AG10803 (cell line): Measurements from ENCODE around the gene CD86.
A peak's percentile ranks its signal among the peaks of the same experiment; 100 is the strongest.

Experiments used
- DNase-seq: peaks from one replicate; pipeline ENCODE4 v3.0.0; 2010; ENCODE audit warnings: low read depth
- H3K4me3 ChIP-seq: 2 replicates; pipeline ENCODE4 v1.5.1; 2011; ENCODE audit warnings: mild to moderate bottlenecking, low read length, control low read depth
- TF ChIP-seq, protein P1 (sequence below): conservative IDR thresholded peaks from 2 replicates; pipeline ENCODE4 v1.5.1; 2011; ENCODE audit warnings: mild to moderate bottlenecking, low read length, control low read depth, inconsistent platforms

Gene CD86

DNA sequence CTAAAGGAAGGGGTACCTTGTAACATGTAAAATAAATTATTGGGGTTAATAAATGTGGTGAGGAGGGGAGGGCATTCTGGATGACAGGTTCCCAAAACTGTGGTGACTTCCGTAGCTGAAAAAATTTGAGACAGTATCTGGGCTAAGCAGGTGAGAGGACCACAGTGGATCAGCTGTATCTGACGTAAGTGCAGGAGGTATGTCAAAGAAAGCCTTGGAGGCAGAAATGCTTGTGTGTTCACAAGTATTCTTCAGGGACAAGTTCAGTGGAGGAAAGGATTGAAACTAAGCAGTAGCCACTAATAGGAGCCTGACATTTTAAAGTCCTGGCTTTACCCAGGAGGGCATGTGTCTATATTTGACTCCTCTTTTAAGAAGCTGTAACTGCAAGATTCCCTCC is 52.0 kb downstream of the CD86 start:
- H3K4me3 ChIP-seq, result no peak overlapping the region
- TF ChIP-seq, protein P1, sequence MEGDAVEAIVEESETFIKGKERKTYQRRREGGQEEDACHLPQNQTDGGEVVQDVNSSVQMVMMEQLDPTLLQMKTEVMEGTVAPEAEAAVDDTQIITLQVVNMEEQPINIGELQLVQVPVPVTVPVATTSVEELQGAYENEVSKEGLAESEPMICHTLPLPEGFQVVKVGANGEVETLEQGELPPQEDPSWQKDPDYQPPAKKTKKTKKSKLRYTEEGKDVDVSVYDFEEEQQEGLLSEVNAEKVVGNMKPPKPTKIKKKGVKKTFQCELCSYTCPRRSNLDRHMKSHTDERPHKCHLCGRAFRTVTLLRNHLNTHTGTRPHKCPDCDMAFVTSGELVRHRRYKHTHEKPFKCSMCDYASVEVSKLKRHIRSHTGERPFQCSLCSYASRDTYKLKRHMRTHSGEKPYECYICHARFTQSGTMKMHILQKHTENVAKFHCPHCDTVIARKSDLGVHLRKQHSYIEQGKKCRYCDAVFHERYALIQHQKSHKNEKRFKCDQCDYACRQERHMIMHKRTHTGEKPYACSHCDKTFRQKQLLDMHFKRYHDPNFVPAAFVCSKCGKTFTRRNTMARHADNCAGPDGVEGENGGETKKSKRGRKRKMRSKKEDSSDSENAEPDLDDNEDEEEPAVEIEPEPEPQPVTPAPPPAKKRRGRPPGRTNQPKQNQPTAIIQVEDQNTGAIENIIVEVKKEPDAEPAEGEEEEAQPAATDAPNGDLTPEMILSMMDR, result no peak
- DNase-seq, result no peak

DNA sequence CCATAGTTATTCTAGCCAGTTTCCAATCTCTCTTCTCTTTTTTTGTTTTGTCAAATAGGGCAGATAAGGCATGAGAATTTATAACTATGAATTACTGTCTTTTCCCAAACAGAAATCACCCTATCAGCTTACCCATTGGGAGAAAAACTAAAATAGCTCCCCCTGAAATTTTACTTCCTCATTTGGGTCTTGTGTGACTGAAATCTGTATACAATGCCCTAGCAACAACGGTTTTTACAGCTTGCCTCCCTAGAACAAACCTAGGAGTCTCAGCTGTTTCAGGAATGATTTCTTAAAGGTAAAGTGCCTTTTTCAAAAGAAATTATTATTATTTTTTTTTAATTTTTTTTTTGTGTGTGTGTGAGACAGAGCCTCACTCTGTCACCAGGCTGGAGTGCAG is 56.8 kb downstream of the CD86 start:
- no peak for DNase-seq
- no peak overlapping the region for H3K4me3 ChIP-seq
- TF ChIP-seq, protein P1, result no peak

DNA sequence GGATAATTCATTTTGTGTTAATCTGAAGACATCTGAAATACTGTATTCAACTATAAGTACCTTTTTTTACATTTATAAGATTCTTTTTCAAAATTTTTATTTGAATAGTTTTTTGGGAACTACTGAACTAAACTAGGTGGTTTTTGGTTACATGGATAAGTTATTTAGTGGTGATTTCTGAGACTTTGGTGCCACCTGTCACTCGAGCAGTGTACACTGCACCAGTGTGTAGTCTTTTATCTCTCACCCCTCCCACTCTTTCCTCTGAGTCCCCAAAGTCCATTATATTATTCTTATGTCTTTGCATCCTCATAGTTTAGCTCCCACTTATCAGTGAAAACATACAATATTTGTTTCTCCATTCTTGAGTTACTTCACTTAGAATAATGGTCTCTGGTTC is 57.6 kb downstream of the CD86 start:
- DNase-seq, result no peak
- TF ChIP-seq, protein P1, result 0 out of 2 replicates have a peak, but pooled peaks have one; percentile 3
- no peak overlapping the region for H3K4me3 ChIP-seq

DNA sequence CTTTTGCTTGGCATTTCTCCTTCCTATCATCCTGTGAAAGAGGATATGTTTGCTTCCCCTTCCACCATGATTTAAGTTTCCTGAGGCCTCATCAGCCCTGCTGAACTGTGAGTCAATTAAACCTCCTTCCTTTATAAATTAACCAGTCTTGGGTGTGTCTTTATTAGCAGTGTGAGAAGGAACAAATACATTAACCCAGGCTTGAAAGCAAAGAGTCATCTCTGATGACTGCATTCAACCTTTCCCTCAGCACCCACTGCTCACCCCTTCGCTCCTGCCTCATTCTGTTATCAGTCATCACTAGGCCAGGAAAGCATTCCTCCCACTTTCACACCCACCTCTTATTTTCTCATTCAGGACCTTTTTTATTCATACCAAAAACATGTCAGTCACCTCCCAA is 68.7 kb downstream of the CD86 start:
- H3K4me3 ChIP-seq, result no peak overlapping the region
- DNase-seq, result no peak
- TF ChIP-seq, protein P1, result no peak

DNA sequence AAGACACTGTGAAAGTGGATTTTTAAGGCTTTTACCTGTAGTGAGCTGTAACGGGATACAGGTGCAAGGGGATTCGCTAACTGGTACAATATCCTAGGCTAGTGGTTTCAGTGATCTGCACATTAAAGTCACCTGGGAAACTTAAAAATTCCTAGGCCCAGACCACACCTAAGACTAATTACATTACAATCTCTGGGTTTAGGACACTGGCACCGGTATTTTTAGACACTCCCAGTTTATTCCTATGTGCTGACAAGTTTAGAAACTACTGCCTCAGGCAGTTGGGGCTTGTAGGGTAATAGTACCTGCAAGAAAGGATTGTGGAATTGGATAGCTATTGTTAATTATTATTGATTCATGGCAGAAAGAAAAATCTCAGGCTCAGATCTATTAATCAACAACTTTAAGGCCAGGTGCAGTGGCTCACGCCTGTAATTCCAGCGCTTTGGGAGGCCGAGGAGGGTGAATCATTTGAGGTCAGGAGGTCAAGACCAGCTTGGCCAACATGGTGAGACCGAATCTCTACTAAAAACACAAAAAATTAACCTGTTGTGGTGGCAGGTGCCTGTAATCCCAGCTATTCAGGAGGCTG is 77.9 kb downstream of the CD86 start:
- TF ChIP-seq, protein P1, result no peak
- no peak for DNase-seq
- H3K4me3 ChIP-seq, result no peak overlapping the region

DNA sequence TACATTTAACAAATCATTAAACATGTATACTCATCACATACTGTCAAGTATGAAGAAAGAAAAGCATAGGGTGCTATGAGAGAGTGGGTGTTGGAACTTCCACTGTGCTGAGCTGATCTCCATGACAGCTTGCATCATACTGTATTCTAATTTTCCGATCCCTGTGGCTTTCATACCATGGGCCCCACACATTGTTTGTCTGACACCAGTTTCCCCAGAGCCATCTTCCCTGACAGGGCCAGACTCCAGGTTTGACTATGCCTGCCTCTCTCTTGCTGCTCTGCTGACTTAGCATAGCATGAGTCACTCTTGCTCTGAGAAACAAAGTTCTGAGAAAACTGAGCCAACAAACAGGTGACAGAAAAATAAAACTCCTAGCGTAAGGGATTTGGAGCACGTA is 91.3 kb downstream of the CD86 start:
- TF ChIP-seq, protein P1, result no peak
- DNase-seq, result no peak
- H3K4me3 ChIP-seq, result no peak overlapping the region

DNA sequence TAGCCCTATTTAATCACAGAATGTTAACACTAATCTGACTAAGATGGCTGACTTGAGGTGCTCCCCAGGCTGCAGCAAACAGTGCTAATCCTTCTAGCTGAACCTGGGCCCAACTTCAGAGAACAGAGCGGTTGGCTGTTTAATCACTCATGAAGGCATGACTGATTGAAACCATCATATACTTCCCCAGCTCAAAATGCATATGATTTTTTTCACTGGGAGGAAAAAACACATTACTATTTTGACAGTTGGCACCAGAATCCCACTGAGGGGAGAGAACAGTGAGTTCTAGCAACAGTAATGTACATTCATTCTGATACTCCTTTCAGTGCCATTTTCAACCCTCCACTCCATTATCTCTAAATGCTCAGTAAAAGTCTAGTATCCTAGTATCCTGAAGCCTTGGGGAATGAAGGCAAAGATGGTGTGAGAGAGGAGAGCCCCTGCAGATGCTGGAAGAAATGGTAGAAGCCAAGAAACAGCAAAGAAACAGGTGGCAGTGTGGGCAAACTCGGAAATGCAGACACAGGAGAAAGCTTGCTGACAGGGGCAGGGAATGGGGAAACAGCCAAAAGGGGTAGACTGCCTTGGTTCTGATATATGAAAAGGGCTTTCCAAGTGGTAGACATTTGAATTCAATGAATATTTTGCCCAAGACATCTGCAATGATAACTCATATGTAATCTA is 93.9 kb downstream of the CD86 start:
- H3K4me3 ChIP-seq, result no peak overlapping the region
- DNase-seq, result no peak
- TF ChIP-seq, protein P1, result no peak
